Endothelial cell (in vitro differentiated cells): ENCODE results near the gene STAB2. TPM values are rescaled to one million over a fixed set of nuclear protein-coding genes. Genes with fewer than 3 reads are reported as not detected.

Experiments used
- DNase-seq: peaks from one replicate; pipeline ENCODE4 v3.0.0; 2021; ENCODE audit warnings: low spot score
- H3K27ac Mint-ChIP-seq: one replicate; pipeline ENCODE4 v1.8.0; 2021; ENCODE audit warnings: mixed read lengths, inconsistent platforms; ENCODE audit not compliant: unreplicated experiment
- H3K27me3 Mint-ChIP-seq: one replicate; pipeline ENCODE4 v1.8.0; 2021; ENCODE audit warnings: mild to moderate bottlenecking, moderate library complexity, mixed read lengths, inconsistent platforms; ENCODE audit not compliant: unreplicated experiment
- H3K36me3 Mint-ChIP-seq: one replicate; pipeline ENCODE4 v1.8.0; 2021; ENCODE audit warnings: mild to moderate bottlenecking, low read depth, mixed read lengths, inconsistent platforms; ENCODE audit not compliant: unreplicated experiment
- H3K4me1 Mint-ChIP-seq: one replicate; pipeline ENCODE4 v1.8.0; 2021; ENCODE audit warnings: mild to moderate bottlenecking, mixed read lengths, inconsistent platforms; ENCODE audit not compliant: unreplicated experiment
- H3K4me3 Mint-ChIP-seq: one replicate; pipeline ENCODE4 v1.8.0; 2021; ENCODE audit warnings: mild to moderate bottlenecking, mixed read lengths, inconsistent platforms; ENCODE audit not compliant: unreplicated experiment
- H3K9me3 Mint-ChIP-seq: one replicate; pipeline ENCODE4 v1.8.0; 2021; ENCODE audit warnings: mixed read lengths, inconsistent platforms; ENCODE audit not compliant: unreplicated experiment
- total RNA-seq: library from RNA; stranded (reverse); fragmentation: NEBNext Ultra II Directional; extraction: Animal tissue kit (Norgen Biotek cat#: 25700); gene quantifications from one replicate; pipeline ENCODE4 v1.2.1, GENCODE V29; 2021; ENCODE audit not compliant: unreplicated experiment
- TF ChIP-seq, protein P1 (sequence below): fragments of 200-600 bp; sonication (generic); IDR thresholded peaks from one replicate; pipeline ENCODE4 v1.5.0; 2021; ENCODE audit warnings: antibody characterized with exemption; ENCODE audit not compliant: unreplicated experiment

Gene STAB2
- total RNA-seq, 1 donor from 2014 or later = 0.10 TPM

DNA sequence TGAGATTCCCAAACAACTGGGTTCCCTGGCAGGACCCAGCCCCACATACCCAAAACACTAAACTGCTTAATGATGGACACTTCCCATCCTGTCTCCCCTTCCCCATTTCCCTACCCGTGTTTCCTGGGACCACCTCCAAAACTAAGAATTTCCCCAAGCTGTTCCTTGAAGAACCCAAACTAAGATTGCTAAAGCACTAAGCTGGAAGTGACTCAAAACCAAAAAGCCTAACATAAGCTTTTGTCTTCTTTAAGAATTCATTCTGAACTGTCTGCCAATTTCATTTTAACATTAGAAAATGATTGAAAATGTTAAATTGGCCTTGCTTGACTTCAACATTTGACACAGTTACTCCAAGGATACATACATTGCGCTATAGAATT lies 29.5 kb upstream of the STAB2 start:
- no peak overlapping the region for H3K4me3 Mint-ChIP-seq
- H3K36me3 Mint-ChIP-seq = peaks cover 8% of the 10 kb centered on the region
- TF ChIP-seq, protein P1, sequence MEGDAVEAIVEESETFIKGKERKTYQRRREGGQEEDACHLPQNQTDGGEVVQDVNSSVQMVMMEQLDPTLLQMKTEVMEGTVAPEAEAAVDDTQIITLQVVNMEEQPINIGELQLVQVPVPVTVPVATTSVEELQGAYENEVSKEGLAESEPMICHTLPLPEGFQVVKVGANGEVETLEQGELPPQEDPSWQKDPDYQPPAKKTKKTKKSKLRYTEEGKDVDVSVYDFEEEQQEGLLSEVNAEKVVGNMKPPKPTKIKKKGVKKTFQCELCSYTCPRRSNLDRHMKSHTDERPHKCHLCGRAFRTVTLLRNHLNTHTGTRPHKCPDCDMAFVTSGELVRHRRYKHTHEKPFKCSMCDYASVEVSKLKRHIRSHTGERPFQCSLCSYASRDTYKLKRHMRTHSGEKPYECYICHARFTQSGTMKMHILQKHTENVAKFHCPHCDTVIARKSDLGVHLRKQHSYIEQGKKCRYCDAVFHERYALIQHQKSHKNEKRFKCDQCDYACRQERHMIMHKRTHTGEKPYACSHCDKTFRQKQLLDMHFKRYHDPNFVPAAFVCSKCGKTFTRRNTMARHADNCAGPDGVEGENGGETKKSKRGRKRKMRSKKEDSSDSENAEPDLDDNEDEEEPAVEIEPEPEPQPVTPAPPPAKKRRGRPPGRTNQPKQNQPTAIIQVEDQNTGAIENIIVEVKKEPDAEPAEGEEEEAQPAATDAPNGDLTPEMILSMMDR = no peak
- H3K27ac Mint-ChIP-seq = no peak overlapping the region
- no peak for DNase-seq
- no peaks in the 10 kb centered on the region for H3K4me1 Mint-ChIP-seq
- H3K27me3 Mint-ChIP-seq = no peaks in the 10 kb centered on the region
- no peaks in the 10 kb centered on the region for H3K9me3 Mint-ChIP-seq

DNA sequence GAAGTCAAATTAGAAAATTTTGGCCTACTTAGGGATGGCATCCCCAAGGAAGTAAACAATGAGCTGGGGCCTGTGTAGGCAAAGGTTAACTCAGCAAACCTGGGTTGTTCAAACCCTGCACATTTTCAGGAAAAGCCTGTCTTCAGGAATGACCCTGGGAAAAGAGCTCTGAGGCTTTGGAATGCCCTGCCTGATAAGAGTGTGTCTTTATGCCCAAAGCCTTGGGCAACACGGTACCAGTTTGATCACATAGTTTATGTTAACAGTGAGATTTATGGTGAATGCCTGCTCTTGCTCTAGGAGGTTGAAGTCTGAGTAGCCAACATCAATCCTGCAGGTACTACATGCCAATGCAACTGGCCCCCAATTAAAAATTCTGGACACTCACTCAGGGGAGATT lies 28.2 kb upstream of the STAB2 start:
- DNase-seq = no peak
- H3K36me3 Mint-ChIP-seq = peaks cover 8% of the 10 kb centered on the region
- no peaks in the 10 kb centered on the region for H3K9me3 Mint-ChIP-seq
- no peaks in the 10 kb centered on the region for H3K27me3 Mint-ChIP-seq
- H3K4me1 Mint-ChIP-seq = no peaks in the 10 kb centered on the region
- no peak overlapping the region for H3K4me3 Mint-ChIP-seq
- TF ChIP-seq, protein P1 = no peak
- no peak overlapping the region for H3K27ac Mint-ChIP-seq

DNA sequence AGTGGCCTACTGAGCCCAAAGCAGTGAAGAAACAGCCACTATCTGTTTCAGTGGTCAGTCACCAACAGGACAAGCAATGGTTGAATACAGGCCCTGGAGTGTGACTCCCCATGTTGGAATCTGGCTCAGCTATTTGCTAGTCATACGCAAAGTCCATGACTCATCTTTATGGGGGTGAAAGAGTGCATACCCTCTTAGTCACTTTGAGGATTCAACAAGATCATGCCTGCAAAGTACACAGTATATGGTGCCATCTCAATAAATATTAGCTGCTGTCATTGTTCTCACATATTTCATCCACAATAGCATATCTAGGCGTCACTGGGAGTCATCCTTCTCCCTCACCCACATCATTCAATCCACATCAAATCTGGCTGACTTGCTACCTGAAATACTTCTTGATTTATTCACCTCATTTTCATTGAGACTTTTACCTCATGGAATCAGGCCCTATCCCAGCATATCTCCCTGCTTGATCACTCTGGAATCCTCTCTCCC lies 26.4 kb upstream of the STAB2 start:
- H3K27ac Mint-ChIP-seq = no peak overlapping the region
- TF ChIP-seq, protein P1 = no peak
- no peaks in the 10 kb centered on the region for H3K36me3 Mint-ChIP-seq
- no peaks in the 10 kb centered on the region for H3K4me1 Mint-ChIP-seq
- H3K27me3 Mint-ChIP-seq = no peaks in the 10 kb centered on the region
- no peak for DNase-seq
- no peaks in the 10 kb centered on the region for H3K9me3 Mint-ChIP-seq
- no peak overlapping the region for H3K4me3 Mint-ChIP-seq

DNA sequence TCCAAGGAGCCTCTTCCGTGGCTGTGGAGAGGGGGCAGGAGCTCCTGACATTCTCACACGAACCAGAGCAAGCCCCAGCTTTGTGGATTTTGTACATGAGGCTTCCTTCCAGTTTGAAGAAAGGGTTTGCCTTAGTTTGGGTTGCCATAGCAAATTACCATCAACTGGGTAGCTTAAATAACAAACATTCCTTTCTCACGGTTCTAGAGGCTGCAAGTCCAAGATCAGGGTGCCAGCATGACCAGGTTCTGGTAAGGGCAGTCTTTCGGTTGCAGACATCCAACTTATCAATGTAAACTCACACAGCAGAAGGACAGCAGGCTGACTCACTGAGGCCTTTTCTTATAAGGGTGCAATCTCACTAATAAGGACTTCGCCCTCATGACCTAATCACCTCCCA lies 25.9 kb upstream of the STAB2 start:
- TF ChIP-seq, protein P1 = no peak
- H3K4me1 Mint-ChIP-seq = no peaks in the 10 kb centered on the region
- no peaks in the 10 kb centered on the region for H3K36me3 Mint-ChIP-seq
- no peak overlapping the region for H3K4me3 Mint-ChIP-seq
- no peak for DNase-seq
- H3K27me3 Mint-ChIP-seq = no peaks in the 10 kb centered on the region
- no peaks in the 10 kb centered on the region for H3K9me3 Mint-ChIP-seq
- no peak overlapping the region for H3K27ac Mint-ChIP-seq

DNA sequence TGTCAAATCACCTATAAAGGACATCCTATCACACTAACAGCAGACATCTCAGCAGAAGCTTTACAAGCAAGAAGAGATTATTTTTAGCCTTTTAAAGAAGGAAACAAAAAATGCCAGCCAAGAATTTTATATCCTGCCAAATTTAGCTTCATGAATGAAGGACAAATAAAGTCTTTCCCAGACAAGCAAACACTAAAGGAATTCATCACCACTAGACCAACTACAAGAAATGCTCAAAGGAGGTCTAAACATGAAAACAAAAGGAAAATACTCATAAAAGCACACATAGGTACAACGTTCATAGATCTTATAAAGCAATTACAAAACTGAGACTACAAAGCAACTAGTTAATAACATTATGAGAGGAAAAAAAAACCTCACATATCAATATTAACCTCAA lies 20.7 kb upstream of the STAB2 start:
- no peak for DNase-seq
- no peak overlapping the region for H3K27ac Mint-ChIP-seq
- no peaks in the 10 kb centered on the region for H3K36me3 Mint-ChIP-seq
- H3K9me3 Mint-ChIP-seq = no peaks in the 10 kb centered on the region
- TF ChIP-seq, protein P1 = no peak
- H3K27me3 Mint-ChIP-seq = no peaks in the 10 kb centered on the region
- H3K4me3 Mint-ChIP-seq = no peak overlapping the region
- H3K4me1 Mint-ChIP-seq = no peaks in the 10 kb centered on the region
